Measurements from ENCODE around the gene DNAJC17.

DNA sequence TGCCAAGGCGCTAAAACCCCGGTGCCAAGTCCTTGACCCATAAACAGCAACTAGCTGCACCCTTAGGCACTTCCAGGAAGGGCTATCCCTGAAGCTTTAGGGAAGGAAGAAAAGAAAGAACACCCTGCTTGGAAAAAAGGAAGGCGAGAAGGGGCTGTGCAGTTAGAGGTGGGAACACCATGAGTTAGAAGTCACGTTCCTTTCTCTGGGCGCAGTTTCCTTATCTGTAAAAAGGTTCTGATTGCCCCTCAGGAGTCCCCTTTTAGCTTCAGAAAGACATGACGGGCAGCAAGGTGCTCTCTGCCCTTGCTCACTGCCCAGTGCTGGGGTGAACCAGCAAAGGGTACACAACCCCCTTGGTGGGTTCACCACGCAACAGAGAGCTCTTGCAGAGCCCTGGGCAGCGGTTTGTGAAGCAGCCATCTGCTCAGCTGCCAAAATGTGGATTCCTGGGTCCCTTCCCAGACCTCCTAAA, 42.6 kb downstream of the DNAJC17 start:
- no peak for TF ChIP-seq CTCF (IDR thresholded peaks at IDR 0.05)
- TF ChIP-seq POLR2A (IDR thresholded peaks at IDR 0.05): no peak
